ENCODE data around the gene DOP1A.

DOP1A gene

DNA sequence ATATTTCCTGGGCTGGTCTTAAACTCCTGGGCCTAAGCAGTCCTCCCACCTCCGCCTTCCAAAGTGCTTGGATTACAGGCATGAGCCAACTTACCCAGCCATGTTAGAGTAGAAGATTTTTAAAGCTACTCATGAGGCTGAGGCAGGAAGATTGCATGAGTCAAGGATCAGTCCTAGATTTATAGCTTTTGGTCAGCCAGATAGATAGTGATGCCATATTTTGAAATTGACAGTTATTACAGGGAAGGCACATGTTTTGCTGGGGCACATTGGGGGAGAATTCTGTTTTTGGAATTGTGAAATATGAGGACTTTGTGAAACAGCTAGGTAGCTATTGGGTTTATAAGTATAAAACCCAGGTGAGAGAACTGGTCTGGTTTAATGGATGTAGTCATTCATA is 40.9 kb downstream of the DOP1A start:
- no peak for DNase-seq (ENCODE audit: low spot score)
- TF ChIP-seq, protein P1, sequence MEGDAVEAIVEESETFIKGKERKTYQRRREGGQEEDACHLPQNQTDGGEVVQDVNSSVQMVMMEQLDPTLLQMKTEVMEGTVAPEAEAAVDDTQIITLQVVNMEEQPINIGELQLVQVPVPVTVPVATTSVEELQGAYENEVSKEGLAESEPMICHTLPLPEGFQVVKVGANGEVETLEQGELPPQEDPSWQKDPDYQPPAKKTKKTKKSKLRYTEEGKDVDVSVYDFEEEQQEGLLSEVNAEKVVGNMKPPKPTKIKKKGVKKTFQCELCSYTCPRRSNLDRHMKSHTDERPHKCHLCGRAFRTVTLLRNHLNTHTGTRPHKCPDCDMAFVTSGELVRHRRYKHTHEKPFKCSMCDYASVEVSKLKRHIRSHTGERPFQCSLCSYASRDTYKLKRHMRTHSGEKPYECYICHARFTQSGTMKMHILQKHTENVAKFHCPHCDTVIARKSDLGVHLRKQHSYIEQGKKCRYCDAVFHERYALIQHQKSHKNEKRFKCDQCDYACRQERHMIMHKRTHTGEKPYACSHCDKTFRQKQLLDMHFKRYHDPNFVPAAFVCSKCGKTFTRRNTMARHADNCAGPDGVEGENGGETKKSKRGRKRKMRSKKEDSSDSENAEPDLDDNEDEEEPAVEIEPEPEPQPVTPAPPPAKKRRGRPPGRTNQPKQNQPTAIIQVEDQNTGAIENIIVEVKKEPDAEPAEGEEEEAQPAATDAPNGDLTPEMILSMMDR (IDR thresholded peaks at IDR 0.05; ENCODE audit: extremely low read depth, missing control alignments) = no peak

DNA sequence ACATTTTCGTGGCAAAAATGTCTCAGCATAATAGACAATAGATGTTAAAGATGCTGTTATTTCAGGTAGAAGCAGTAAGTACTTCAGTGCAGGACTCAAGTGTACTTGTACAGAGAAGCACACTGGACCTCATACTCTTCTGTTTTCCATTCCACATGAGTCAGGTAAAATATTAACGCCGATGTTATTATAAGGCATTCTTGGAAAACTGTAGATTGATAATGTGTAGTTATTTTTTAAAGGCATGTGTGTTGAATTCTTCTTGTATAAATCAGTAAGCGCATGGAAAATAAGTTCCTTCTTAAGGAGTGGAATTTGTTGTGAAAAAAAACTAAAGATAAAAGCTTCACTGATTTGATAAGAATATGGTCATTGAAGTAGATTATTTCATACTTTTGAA is 45.8 kb downstream of the DOP1A start:
- DNase-seq (ENCODE audit: low spot score) = no peak
- TF ChIP-seq, protein P1 (IDR thresholded peaks at IDR 0.05; ENCODE audit: extremely low read depth, missing control alignments) = no peak

DNA sequence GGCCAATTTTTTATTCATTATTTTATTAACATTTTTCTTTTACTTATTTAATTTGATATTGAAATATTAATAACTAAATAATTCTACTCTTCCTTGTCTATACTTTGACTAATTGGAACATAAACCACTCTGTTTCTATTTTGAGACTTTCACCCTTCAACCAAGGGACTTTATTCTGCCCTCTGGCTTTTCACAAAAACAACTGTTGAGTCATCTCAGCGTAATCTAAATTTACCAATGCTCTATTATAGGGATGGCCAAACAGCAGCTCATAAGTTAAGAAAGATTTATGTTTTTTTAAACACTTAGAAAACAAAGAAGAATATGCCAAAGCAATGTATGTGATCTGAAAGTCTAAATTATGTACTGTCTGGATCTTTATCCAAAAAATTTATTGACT is 46.7 kb downstream of the DOP1A start:
- no peak for DNase-seq (ENCODE audit: low spot score)
- TF ChIP-seq, protein P1 (IDR thresholded peaks at IDR 0.05; ENCODE audit: extremely low read depth, missing control alignments) = no peak

DNA sequence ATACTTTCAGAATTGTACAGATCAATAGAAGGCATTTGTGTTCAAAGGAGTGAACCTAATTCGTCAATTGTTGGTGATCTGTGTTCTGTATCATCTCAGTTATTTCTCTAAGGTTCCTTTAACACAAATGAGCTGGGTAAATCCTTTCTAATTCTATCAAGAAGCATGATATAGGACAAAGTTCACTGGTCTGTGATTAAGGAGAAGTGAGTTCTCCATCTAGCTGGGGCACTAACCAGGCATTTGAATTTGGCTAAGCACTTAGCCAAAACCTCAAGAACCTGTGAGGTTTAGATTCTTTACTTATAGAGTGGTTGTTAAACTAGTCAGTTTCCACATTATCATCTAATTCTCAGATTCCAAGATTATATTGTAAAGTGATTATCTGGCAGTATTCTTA is 50.3 kb downstream of the DOP1A start:
- TF ChIP-seq, protein P1 (IDR thresholded peaks at IDR 0.05; ENCODE audit: extremely low read depth, missing control alignments) = no peak
- DNase-seq (ENCODE audit: low spot score) = no peak

DNA sequence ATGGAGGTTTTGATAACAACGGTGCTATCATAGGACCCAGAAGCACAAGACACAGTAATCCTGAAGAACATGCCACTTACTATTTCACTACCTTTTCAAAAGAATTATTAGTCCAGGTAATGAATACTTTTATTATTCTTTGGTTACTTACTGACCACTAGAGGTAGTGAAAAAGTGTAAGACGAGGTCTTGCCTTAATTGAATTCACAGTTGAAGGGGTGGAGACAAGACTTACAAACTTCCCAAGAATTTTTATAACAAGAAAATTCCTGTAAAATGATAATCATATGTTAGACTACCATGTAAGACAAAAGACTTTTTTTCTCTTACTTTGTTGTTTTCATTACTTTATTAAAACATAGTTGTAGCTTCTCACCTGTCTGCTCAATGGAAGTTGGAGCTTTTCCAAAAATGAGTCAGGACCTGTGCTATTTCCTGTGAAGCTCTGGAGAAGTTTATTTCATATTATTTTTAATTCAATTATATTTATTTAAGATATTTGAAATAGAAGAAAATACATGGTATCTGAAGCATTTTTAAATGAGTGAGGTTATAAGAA is 52.4 kb downstream of the DOP1A start:
- TF ChIP-seq, protein P1 (IDR thresholded peaks at IDR 0.05; ENCODE audit: extremely low read depth, missing control alignments) = no peak
- no peak for DNase-seq (ENCODE audit: low spot score)

DNA sequence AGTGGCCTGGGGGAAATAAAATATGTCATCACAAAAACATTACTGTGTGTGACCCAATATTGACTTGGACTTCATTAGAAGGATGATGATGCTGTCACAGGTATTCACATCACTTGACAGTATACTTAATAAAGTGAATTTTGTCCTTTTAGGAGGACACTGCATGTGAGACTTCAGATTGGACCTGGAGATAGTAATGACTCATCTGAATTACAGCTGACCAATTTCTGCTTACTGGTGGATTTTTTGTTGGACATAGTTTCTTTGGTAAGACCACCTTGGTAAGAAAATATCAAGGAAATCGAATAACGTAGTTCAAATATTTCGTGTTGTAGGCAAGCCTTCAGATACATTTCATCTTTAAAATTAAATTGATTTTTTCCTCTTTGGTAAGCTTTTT is 57.1 kb downstream of the DOP1A start:
- DNase-seq (ENCODE audit: low spot score) = no peak
- TF ChIP-seq, protein P1 (IDR thresholded peaks at IDR 0.05; ENCODE audit: extremely low read depth, missing control alignments) = no peak

DNA sequence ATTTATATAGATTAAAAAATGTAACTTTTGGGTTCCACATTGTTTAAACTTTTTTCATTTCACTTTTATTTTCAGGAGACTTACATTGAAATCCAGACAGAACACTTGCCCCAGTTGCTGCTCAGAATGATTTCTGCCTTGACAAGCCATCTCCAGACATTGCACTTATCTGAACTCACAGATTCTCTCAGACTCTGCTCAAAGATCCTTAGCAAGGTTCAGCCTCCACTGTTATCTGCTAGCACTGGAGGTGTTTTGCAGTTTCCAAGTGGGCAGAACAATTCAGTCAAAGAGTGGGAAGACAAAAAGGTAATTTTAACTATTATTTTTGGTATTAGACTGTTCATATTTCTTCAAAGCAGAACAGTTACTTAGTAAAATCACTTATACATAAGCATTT is 58.0 kb downstream of the DOP1A start:
- no peak for DNase-seq (ENCODE audit: low spot score)
- TF ChIP-seq, protein P1 (IDR thresholded peaks at IDR 0.05; ENCODE audit: extremely low read depth, missing control alignments) = no peak
